Stimulated activated CD4-positive, alpha-beta T cell treated with anti-CD3 and anti-CD28 coated beads, Interleukin-1b, Interleukin-23, amount 100 ng/mL, for 4 hours (primary cell): Measurements from ENCODE around the gene TIMM23.
"Not testable (repeated sequence)": the region's sequence is repeated elsewhere in the genome, so short reads cannot be mapped to it uniquely, and the experiment has no call there.

Experiments used
- DNase-seq, 2 donors: peaks; one replicate each; pipeline ENCODE4 v3.0.0-alpha.2; 2020; ENCODE audit warnings: low read depth in 2 of 2

The TIMM23 gene

DNA sequence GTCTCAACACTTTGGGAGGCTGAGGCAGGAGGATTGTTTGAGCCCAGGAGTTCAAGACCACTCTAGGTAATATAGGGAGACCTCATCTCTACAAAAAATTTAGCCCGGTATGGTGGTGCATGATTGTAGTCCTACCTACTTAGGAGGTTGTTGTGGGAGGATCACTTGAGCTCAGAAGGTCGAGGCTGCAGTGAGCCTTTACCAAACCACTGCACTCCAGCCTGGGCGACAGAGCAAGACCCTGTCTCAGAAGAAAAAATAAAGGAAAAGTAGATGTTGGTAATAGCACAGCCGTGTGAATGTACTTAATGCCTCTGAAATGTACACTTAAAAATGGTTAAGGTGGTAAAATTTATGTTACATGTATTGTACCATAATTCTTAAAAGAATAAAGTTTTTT, 25.3 kb downstream of the TIMM23 start:
- no peak for DNase-seq

- DNase-seq = no peak
These were observed 25.9 kb downstream of the TIMM23 start for GRCh38 chr10:45997994-45998763.

DNA sequence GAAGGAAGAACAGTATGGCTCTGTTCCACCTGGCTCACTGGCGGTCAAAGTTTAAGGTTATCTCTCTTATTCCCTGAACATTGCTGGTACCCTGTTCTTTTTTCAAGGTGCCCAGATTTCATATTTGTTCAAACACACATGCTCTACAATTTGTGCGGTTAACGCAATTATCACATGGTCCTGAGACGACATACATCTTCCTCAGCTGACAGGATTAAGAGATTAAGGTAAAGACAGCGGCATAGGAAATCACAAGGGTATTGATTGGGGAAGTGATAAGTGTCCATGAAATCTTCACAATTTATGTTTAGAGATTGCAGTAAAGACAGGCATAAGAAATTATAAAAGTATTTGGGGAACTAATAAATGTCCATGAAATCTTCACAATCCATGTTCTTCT, 27.7 kb downstream of the TIMM23 start:
- DNase-seq = not testable (repeated sequence)

DNA sequence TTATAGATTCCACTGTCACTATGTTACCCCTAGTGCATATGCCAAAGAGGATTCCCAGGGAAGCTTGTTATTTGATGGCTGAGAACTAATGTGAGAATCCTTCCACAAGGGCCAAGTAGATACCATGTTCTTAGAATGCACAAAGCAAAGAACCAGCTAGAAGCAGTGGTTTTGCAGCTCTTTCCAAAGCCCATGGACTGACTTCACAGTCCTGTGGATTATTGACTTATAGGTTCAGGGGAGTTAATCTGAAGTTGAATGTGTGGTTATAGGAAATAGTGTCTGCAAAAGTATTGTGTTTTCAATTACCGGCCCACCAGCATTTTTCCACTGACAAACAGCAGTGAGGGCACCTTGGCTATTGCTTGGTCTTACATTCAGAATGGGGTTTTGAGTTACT, 28.2 kb downstream of the TIMM23 start:
- DNase-seq = no peak

GRCh38 chr10:46001187-46001756, 29.0 kb downstream of the TIMM23 start:
- DNase-seq = no peak

GRCh38 chr10:46002189-46002687, 29.9 kb downstream of the TIMM23 start:
- not testable (repeated sequence) for DNase-seq

- no peak for DNase-seq
These were observed 30.8 kb downstream of the TIMM23 start for GRCh38 chr10:46002916-46003693.

- no peak for DNase-seq
These were observed 32.7 kb downstream of the TIMM23 start for GRCh38 chr10:46004963-46005362.

GRCh38 chr10:46005383-46005782, 33.1 kb downstream of the TIMM23 start:
- no peak for DNase-seq

GRCh38 chr10:46006219-46006618, 33.9 kb downstream of the TIMM23 start:
- DNase-seq = no peak

DNA sequence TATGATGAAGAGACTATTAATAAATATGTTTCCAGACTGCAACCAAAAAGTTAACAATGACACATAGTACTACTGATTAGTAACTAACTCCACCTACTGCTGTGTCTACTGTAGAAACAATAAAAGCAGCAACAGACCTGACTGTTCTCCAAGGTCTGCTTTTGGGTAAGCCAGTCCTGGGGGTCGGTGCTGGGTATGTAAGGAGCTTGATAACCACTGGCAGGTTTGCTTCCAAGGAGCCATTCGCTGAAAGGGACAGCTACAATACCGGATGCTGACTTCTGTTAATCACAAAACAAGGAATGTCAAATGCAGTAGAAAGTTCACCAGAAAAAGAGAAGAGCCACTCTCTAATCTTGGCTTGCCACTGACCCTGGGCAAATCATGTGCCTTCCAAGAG, 40.5 kb downstream of the TIMM23 start:
- no peak for DNase-seq

GRCh38 chr10:46014206-46014605, 41.9 kb downstream of the TIMM23 start:
- DNase-seq = no peak

GRCh38 chr10:46014683-46015405, 42.6 kb downstream of the TIMM23 start:
- no peak for DNase-seq

GRCh38 chr10:46016190-46016589, 43.9 kb downstream of the TIMM23 start:
- no peak for DNase-seq

- DNase-seq = no peak
These were observed 44.5 kb downstream of the TIMM23 start for GRCh38 chr10:46016811-46017210.

DNA sequence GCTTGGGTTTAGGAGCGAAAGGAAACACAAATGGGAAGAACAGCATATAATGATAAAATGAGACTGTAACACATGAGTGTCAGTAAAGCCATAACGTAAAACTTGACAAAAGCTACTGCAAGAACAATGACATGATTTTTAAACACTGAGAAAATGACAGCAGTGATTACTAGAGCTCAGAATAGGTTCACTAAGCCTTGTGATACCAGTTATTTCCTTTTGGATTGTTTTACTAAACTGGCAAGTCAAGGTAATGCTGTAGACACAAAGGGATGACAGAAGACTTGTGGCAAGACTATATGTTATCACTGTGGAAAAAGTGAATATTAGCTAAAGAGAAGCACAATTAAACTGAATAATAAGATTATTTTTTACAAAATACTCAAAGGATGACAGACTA, 45.4 kb downstream of the TIMM23 start:
- no peak for DNase-seq

- DNase-seq = no peak
These were observed 46.3 kb downstream of the TIMM23 start for GRCh38 chr10:46018453-46019176.

DNA sequence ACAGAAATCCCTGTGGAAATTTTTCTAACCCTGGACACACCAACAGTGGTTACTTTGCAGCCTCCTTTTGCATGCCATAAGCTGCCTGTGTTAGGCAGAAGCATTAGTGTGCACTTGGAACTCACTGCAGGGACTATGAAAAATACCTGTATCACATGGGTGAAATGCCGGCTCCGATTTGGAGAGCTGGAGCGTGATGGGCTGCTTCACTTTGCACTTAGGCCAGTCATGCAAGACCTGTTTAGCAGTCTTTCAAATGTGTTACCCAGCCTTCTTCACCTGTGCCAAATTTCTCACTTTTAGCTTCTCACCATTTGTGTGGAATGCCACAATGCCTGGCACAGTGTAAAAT, 46.9 kb downstream of the TIMM23 start:
- DNase-seq = no peak

GRCh38 chr10:46019569-46020343, 47.5 kb downstream of the TIMM23 start:
- no peak for DNase-seq

- DNase-seq = no peak
These were observed 48.0 kb downstream of the TIMM23 start for GRCh38 chr10:46020344-46020657.
